Activated naive CD4-positive, alpha-beta T cell treated with anti-CD3 and anti-CD28 coated beads for 36 hours (primary cell): ENCODE results near the gene GSK3A. TPM values are rescaled to one million over a fixed set of nuclear protein-coding genes. Genes with fewer than 3 reads are reported as not detected.

ENCODE experiments used
- CTCF ChIA-PET: fragments of 350-600 bp; sonication (Branson Sonifier 250); formaldehyde crosslinking; loops from one replicate; lab custom pipeline; 2021; ENCODE audit warnings: antibody characterized with exemption; lab: Charles Lee
- DNase-seq: peaks from one replicate; pipeline ENCODE4 v3.0.0-alpha.2; 2020
- H3K27ac Mint-ChIP-seq: one replicate; pipeline ENCODE4 v1.8.0; 2021; ENCODE audit warnings: mild to moderate bottlenecking, mixed read lengths
- H3K27me3 Mint-ChIP-seq: one replicate; pipeline ENCODE4 v1.8.0; 2021; ENCODE audit warnings: low read depth, mixed read lengths
- H3K36me3 Mint-ChIP-seq: one replicate; pipeline ENCODE4 v1.8.0; 2021; ENCODE audit warnings: low read depth, mixed read lengths
- H3K4me1 Mint-ChIP-seq: one replicate; pipeline ENCODE4 v1.8.0; 2021; ENCODE audit warnings: low read depth, mixed read lengths
- H3K4me3 Mint-ChIP-seq: one replicate; pipeline ENCODE4 v1.8.0; 2021; ENCODE audit warnings: mild to moderate bottlenecking, moderate library complexity, mixed read lengths
- H3K9me3 Mint-ChIP-seq: one replicate; pipeline ENCODE4 v1.8.0; 2021; ENCODE audit warnings: mixed read lengths
- intact Hi-C: fragments of 100-400 bp; cut with micrococcal nuclease; formaldehyde crosslinking; loops from one replicate; pipeline ENCODE4 v1.15.1; 2023
- total RNA-seq, 2 experiments: library from RNA; stranded (reverse); gene quantifications; one replicate each; pipeline ENCODE4 v1.2.3, GENCODE V29; 2021

Gene GSK3A
- total RNA-seq, 2 experiments from 2014 or later, result 31.1 to 33.8 TPM

- Mint-ChIP-seq H3K9me3 (no peaks in the 10 kb centered on the region), H3K27ac (peak overlapping the region; percentile 38), H3K4me3 (no peak overlapping the region), H3K4me1 (peaks cover 56% of the 10 kb centered on the region), H3K27me3 (no peaks in the 10 kb centered on the region), H3K36me3 (peaks cover 40% of the 10 kb centered on the region)
- intact Hi-C loops, result no loop called here
- DNase-seq, result no peak
- CTCF ChIA-PET, result no interaction called here
These were observed 33.8 kb downstream of the GSK3A start for GRCh38 chr19:42208612-42209011.

GRCh38 chr19:42207767-42208271 lies 34.6 kb downstream of the GSK3A start:
- H3K9me3 Mint-ChIP-seq, result no peaks in the 10 kb centered on the region
- peak; percentile 40 for DNase-seq
- H3K27me3 Mint-ChIP-seq, result no peaks in the 10 kb centered on the region
- H3K36me3 Mint-ChIP-seq, result peaks cover 37% of the 10 kb centered on the region
- H3K4me1 Mint-ChIP-seq, result peaks cover 55% of the 10 kb centered on the region
- intact Hi-C loops, result no loop called here
- H3K4me3 Mint-ChIP-seq, result no peak overlapping the region
- peak overlapping the region; percentile 60 for H3K27ac Mint-ChIP-seq
- CTCF ChIA-PET, result interaction anchor here (1.0 to 1.2 kb wide), 2 partner anchors 9 to 23 kb away, joined by 3 read pairs; partner anchors contain the start of gene DEDD2

- Mint-ChIP-seq H3K4me3 (no peak overlapping the region), H3K9me3 (no peaks in the 10 kb centered on the region), H3K36me3 (peaks cover 39% of the 10 kb centered on the region), H3K27ac (peak overlapping the region; percentile 60), H3K4me1 (peaks cover 59% of the 10 kb centered on the region), H3K27me3 (no peaks in the 10 kb centered on the region)
- intact Hi-C loops, result no loop called here
- no peak for DNase-seq
- CTCF ChIA-PET, result interaction anchor here (0.7 to 1.2 kb wide), 3 partner anchors 10 to 110 kb away, joined by 3 to 4 read pairs (median 3); partner anchors contain the start of gene DEDD2
These were observed 35.3 kb downstream of the GSK3A start for GRCh38 chr19:42206871-42207755.

DNA sequence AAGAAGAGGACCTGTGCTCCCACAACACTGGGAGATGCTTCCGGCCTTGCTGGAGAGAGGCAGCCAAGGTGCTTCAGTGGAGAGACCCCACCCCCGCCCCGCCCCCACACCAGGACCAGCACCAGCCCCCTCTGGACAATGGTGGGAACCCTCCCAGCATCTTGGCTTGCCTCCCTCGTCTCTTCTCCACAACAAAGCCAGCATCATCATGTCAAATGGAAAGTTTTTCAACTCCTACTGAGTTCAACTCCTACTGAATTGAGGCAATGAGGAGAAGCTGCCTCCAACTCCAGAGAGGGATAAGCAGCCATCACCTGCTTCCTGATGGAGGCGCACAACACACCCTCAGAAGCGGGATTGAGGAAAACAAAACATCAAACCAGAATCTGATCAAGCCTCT lies 37.7 kb downstream of the GSK3A start:
- DNase-seq, result no peak
- Mint-ChIP-seq H3K9me3 (no peaks in the 10 kb centered on the region), H3K27ac (peak overlapping the region; percentile 65), H3K4me3 (no peak overlapping the region), H3K4me1 (peaks cover 81% of the 10 kb centered on the region), H3K27me3 (no peaks in the 10 kb centered on the region), H3K36me3 (peaks cover 42% of the 10 kb centered on the region)
- intact Hi-C loops, result no loop called here
- CTCF ChIA-PET, result interaction anchor here (0.5 to 1.1 kb wide), 2 partner anchors 20 to 76 kb away, joined by 3 read pairs; no protein-coding TSS in a partner anchor

- no peaks in the 10 kb centered on the region for H3K9me3 Mint-ChIP-seq
- no peak overlapping the region for H3K4me3 Mint-ChIP-seq
- H3K4me1 Mint-ChIP-seq, result peaks cover 90% of the 10 kb centered on the region
- H3K36me3 Mint-ChIP-seq, result peaks cover 41% of the 10 kb centered on the region
- CTCF ChIA-PET, result interaction anchor here (0.8 kb wide), 1 partner anchor 18 kb away, joined by 3 read pairs; no protein-coding TSS in a partner anchor
- H3K27me3 Mint-ChIP-seq, result no peaks in the 10 kb centered on the region
- peak overlapping the region; percentile 65 for H3K27ac Mint-ChIP-seq
- intact Hi-C loops, result no loop called here
- no peak for DNase-seq
These were observed 38.7 kb downstream of the GSK3A start for GRCh38 chr19:42203700-42204099.

GRCh38 chr19:42202290-42202880 lies 40.0 kb downstream of the GSK3A start:
- H3K9me3 Mint-ChIP-seq, result no peaks in the 10 kb centered on the region
- CTCF ChIA-PET, result interaction anchor here (0.5 to 1.4 kb wide), 5 partner anchors 13 to 94 kb away, joined by 3 to 7 read pairs (median 4); partner anchors contain the start of gene DEDD2
- H3K4me1 Mint-ChIP-seq, result peaks cover 84% of the 10 kb centered on the region
- DNase-seq, result no peak
- peak overlapping the region; percentile 10 for H3K4me3 Mint-ChIP-seq
- intact Hi-C loops, result no loop called here
- no peaks in the 10 kb centered on the region for H3K27me3 Mint-ChIP-seq
- peak overlapping the region; percentile 96 for H3K27ac Mint-ChIP-seq
- H3K36me3 Mint-ChIP-seq, result peaks cover 37% of the 10 kb centered on the region

DNA sequence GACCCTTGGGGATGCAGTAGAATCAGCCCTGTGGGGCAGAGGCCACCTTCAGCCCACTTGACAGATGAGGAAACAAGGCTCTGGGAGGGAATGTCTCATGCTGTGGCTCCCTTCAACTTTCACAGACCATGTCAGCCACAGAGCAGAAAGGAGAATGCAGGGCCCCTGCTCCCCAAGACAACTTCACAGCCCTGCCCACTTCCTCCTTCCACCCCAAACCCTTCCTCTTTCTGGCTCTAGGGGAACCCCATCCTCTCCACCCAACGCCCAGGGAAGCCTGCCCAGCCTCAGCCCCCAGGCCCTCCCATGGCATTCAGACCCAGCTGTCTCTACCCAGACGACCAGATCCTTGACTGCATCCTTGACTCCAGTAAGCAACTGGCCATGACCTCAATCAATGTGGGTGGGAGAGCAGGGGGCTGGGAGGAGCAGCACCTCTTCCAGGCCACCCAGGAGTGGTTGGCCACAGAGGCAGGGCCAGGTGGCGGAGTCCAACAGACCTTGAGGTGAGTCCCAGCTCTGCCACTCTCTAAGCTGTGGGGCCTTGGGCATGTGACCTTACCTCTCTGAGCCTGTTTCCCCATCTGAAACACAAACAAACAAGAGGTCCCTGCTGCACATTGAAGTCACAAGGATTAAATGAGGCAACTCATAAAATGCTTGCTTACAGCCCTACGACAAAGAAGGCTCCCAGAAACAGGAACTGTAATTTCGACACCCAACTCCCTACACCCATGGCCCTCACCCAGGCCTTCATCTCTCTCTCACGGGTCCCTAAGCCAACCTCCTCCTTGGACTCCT lies 40.7 kb downstream of the GSK3A start:
- CTCF ChIA-PET, result interaction anchor here (0.7 to 1.4 kb wide), 5 partner anchors 12 to 168 kb away, joined by 3 to 5 read pairs (median 4); partner anchors contain the start of gene DEDD2
- Mint-ChIP-seq H3K27me3 (no peaks in the 10 kb centered on the region), H3K4me3 (peak overlapping the region; percentile 68), H3K36me3 (peaks cover 40% of the 10 kb centered on the region), H3K4me1 (peaks cover 85% of the 10 kb centered on the region), H3K9me3 (no peaks in the 10 kb centered on the region), H3K27ac (peak overlapping the region; percentile 96)
- DNase-seq, result peak; percentile 84
- intact Hi-C loops, result loop anchor here (2.0 kb wide), 1 partner anchor 81 kb away; no protein-coding TSS in a partner anchor

DNA sequence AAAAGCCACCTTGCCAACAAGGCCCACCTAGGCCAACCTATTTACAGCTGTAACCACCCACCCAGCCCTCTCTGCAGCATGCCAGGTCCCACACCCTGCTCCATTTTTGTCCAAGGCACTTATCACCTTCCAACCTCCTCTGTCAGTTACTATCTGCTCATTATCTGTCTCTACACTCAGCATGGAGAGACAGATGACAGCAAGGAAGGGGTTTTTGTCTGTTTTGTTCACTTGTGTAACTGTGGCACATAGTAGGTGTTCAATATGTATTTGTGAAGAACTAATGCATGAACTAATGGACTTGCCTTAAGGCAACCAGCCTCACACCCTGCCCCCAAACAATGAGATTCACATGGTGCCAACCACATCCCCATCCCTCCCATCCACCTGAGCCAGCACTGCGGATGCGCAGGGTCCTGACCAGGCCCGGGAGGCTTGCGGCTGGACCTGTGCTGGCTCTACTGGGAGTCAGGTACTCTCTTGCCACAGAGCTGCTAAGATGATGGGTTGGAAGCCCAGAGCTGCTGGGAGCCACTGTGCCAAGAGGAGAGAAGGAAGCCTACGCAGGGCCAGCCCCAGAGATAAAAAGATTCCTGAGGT lies 42.2 kb downstream of the GSK3A start:
- peaks cover 86% of the 10 kb centered on the region for H3K4me1 Mint-ChIP-seq

DNA sequence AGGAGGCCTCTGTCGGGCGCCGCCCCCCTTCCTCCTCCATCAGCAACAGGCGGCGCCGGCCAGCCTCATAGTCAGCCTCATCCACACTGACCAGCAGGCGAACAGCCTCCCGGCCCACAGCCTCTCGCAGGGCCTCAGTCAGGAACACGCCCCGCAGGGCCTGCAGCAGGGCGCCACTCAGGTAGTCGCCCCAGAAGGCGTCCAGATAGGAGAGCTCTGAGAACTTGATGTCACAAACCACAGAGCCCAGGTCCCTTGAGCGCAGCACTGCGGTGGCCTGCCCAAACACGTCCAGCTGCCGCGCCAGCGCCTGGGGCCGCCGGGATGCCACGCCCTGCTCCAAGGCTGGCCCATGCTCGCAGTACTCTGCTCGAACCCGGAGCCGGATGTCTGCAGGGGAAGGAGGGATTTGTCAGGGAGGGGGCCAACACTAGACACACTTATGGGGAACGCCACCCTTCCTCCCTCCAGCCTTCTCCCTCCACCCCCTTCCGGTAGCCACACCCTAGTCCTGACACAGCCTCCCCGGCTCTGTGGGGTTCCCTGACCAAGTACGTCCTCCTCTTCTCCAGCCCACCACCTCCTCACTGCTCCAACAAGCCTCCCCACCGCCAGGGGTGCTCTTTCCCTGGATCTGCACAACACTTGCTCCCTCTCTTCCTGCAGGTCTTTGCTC lies 42.8 kb downstream of the GSK3A start:
- peaks cover 79% of the 10 kb centered on the region for H3K4me1 Mint-ChIP-seq
- H3K27ac Mint-ChIP-seq, result peak overlapping the region; percentile 96
- CTCF ChIA-PET, result interaction anchor here (0.7 to 1.9 kb wide), 3 partner anchors 10 to 16 kb away, joined by 3 to 8 read pairs (median 4); no protein-coding TSS in a partner anchor
- H3K27me3 Mint-ChIP-seq, result no peaks in the 10 kb centered on the region
- DNase-seq, result peak; percentile 88
- peak overlapping the region; percentile 58 for H3K4me3 Mint-ChIP-seq
- no peaks in the 10 kb centered on the region for H3K9me3 Mint-ChIP-seq
- intact Hi-C loops, result loop anchor here (1.0 to 2.0 kb wide), 7 partner anchors 18 to 126 kb away; partner anchors contain the start of genes DEDD2, GSK3A and MEGF8
- peaks cover 39% of the 10 kb centered on the region for H3K36me3 Mint-ChIP-seq

More for the DNA sequence above, 42.2 kb downstream of the GSK3A start:
- peaks cover 43% of the 10 kb centered on the region for H3K36me3 Mint-ChIP-seq
- no peaks in the 10 kb centered on the region for H3K9me3 Mint-ChIP-seq
- H3K27ac Mint-ChIP-seq, result peak overlapping the region; percentile 96
- DNase-seq, result no peak
- CTCF ChIA-PET, result interaction anchor here (1.0 kb wide), 1 partner anchor 15 kb away, joined by 5 read pairs; no protein-coding TSS in a partner anchor
- H3K4me3 Mint-ChIP-seq, result peak overlapping the region; percentile 58
- H3K27me3 Mint-ChIP-seq, result no peaks in the 10 kb centered on the region
- intact Hi-C loops, result loop anchor here (2.0 kb wide), 1 partner anchor 83 kb away; no protein-coding TSS in a partner anchor

- Mint-ChIP-seq H3K4me3 (peak overlapping the region; percentile 58), H3K36me3 (peaks cover 38% of the 10 kb centered on the region), H3K27ac (peak overlapping the region; percentile 96), H3K27me3 (no peaks in the 10 kb centered on the region), H3K4me1 (peaks cover 76% of the 10 kb centered on the region), H3K9me3 (no peaks in the 10 kb centered on the region)
- peak; percentile 87 for DNase-seq
- CTCF ChIA-PET, result interaction anchor here (0.5 to 1.9 kb wide), 5 partner anchors 10 to 199 kb away, joined by 3 to 8 read pairs (median 3); partner anchors contain the start of gene POU2F2
- intact Hi-C loops, result loop anchor here (1.0 kb wide), 6 partner anchors 18 to 126 kb away; partner anchors contain the start of genes DEDD2, GSK3A and MEGF8
These were observed 43.5 kb downstream of the GSK3A start for GRCh38 chr19:42198676-42199439.
